SK-N-SH (cell line): Measurements from ENCODE around the gene ZCCHC8. TPM values are rescaled to one million over a fixed set of nuclear protein-coding genes. Genes with fewer than 3 reads are reported as not detected.
"Not testable (repeated sequence)": the region's sequence is repeated elsewhere in the genome, so short reads cannot be mapped to it uniquely, and the experiment has no call there.

ENCODE experiments used
- CTCF ChIA-PET: fragments of 300-600, 350-600 bp; formaldehyde crosslinking; extraction: SDS; loops from one replicate; lab custom pipeline; 2021; lab: Yijun Ruan, JAX
- POLR2A ChIA-PET: fragments of 350-600 bp; sonication (Branson Sonifier 250); formaldehyde crosslinking; extraction: SDS; loops from one replicate; lab custom pipeline; 2020; ENCODE audit warnings: antibody characterized with exemption, inconsistent platforms; lab: Yijun Ruan, JAX
- DNase-seq: peaks from one replicate; pipeline ENCODE4 v3.0.0; 2012
- H2AFZ ChIP-seq: fragments of 200-600 bp; sonication (generic); 2 replicates; pipeline ENCODE4 v1.8.1; 2016; ENCODE audit warnings: antibody characterized with exemption, mild to moderate bottlenecking, low read depth
- H3F3A ChIP-seq: fragments of 200-600 bp; sonication (generic); replicated peaks from 2 replicates; pipeline ENCODE3; 2016; ENCODE audit warnings: antibody characterized with exemption, mild to moderate bottlenecking; ENCODE audit not compliant: insufficient read depth
- H3K27ac ChIP-seq, 2 experiments: fragments of 200-500 bp in 1 of 2; fragments of 200-600 bp in 1 of 2; sonication (Bioruptor generic) in 1 of 2; sonication (generic), shearing (Covaris generic) in 1 of 2; 2 replicates each; pipeline versions ENCODE4 v1.5.1 to v1.6.1; 2014 to 2016; ENCODE audit warnings: low read depth in 2 of 2, inconsistent platforms in 1 of 2, low read length in 1 of 2, mild to moderate bottlenecking in 1 of 2, mixed read lengths in 1 of 2
- H3K27me3 ChIP-seq: fragments of 200-600 bp; sonication (generic), shearing (Covaris generic); 2 replicates; pipeline ENCODE4 v1.6.1; 2016; ENCODE audit warnings: mixed run types; ENCODE audit not compliant: insufficient read depth
- H3K36me3 ChIP-seq, 2 experiments: fragments of 200-500 bp in 1 of 2; fragments of 200-600 bp in 1 of 2; sonication (Bioruptor generic) in 1 of 2; sonication (generic) in 1 of 2; replicated peaks in 1 of 2; 2 replicates each; pipeline versions ENCODE3 to v1.5.1; 2014 to 2016; ENCODE audit warnings: low read length in 1 of 2, mild to moderate bottlenecking in 1 of 2; ENCODE audit not compliant: insufficient read depth in 2 of 2, control insufficient read depth in 1 of 2
- H3K4me1 ChIP-seq, 2 experiments: fragments of 200-500 bp in 1 of 2; fragments of 200-600 bp in 1 of 2; sonication (Bioruptor generic) in 1 of 2; sonication (generic), shearing (Covaris generic) in 1 of 2; 2 replicates each; pipeline versions ENCODE4 v1.5.1 to v1.6.1; 2014 to 2016; ENCODE audit warnings: low read depth in 1 of 2, low read length in 1 of 2, mixed run types in 1 of 2; ENCODE audit not compliant: insufficient read depth in 2 of 2, control insufficient read depth in 1 of 2
- H3K4me2 ChIP-seq: fragments of 200-600 bp; sonication (generic), shearing (Covaris generic); 2 replicates; pipeline ENCODE4 v1.6.1; 2017; ENCODE audit warnings: mixed run types
- H3K4me3 ChIP-seq, 2 experiments: fragments of 200-500 bp in 1 of 2; fragments of 200-600 bp in 1 of 2; sonication (Bioruptor generic) in 1 of 2; sonication (generic), shearing (Covaris generic) in 1 of 2; 2 replicates each; pipeline versions ENCODE4 v1.5.1 to v1.8.1; 2014 to 2016; ENCODE audit warnings: low read depth in 2 of 2, inconsistent platforms in 1 of 2, low read length in 1 of 2, mild to moderate bottlenecking in 1 of 2, mixed read lengths in 1 of 2, moderate library complexity in 1 of 2
- H3K79me2 ChIP-seq: fragments of 200-600 bp; sonication (generic); 2 replicates; pipeline ENCODE4 v1.8.1; 2017; ENCODE audit warnings: mild to moderate bottlenecking; ENCODE audit not compliant: insufficient read depth
- H3K9ac ChIP-seq: fragments of 200-600 bp; sonication (generic); 2 replicates; pipeline ENCODE4 v1.6.1; 2017; ENCODE audit warnings: mixed run types
- H3K9me2 ChIP-seq: fragments of 200-600 bp; sonication (generic); 2 replicates; pipeline ENCODE4 v1.6.1; 2017; ENCODE audit warnings: mixed run types
- H3K9me3 ChIP-seq: fragments of 200-600 bp; sonication (generic); 2 replicates; pipeline ENCODE4 v1.6.1; 2017; ENCODE audit warnings: mixed run types, mild to moderate bottlenecking, moderate library complexity
- H4K20me1 ChIP-seq: fragments of 200-600 bp; sonication (generic); 2 replicates; pipeline ENCODE4 v1.6.1; 2017; ENCODE audit warnings: mild to moderate bottlenecking, mixed run types; ENCODE audit not compliant: insufficient read depth
- CHD2 ChIP-seq: fragments of 150-350 bp; IDR thresholded peaks from 2 replicates; pipeline ENCODE4 v1.6.1; 2018; ENCODE audit warnings: low read length; ENCODE audit not compliant: partially characterized antibody
- ELF1 ChIP-seq: IDR thresholded peaks from 2 replicates; pipeline ENCODE4 v1.4.0; 2012
- GABPA ChIP-seq: IDR thresholded peaks from 2 replicates; pipeline ENCODE4 v1.4.0; 2012; ENCODE audit warnings: low read depth, mild to moderate bottlenecking
- GATA2 ChIP-seq: sonication (generic); formaldehyde crosslinking; IDR thresholded peaks from 2 replicates; pipeline ENCODE4 v1.5.0; 2020; ENCODE audit warnings: mild to moderate bottlenecking, missing genetic modification reagents
- JUND ChIP-seq: IDR thresholded peaks from 2 replicates; pipeline ENCODE4 v1.4.0; 2012
- MEF2A ChIP-seq: IDR thresholded peaks from 2 replicates; pipeline ENCODE4 v1.4.0; 2012; ENCODE audit warnings: low read depth, borderline replicate concordance
- NFIC ChIP-seq: IDR thresholded peaks from 2 replicates; pipeline ENCODE4 v1.4.0; 2012; ENCODE audit warnings: borderline replicate concordance
- NRF1 ChIP-seq: IDR thresholded peaks from 2 replicates; pipeline ENCODE4 v1.6.1; 2012; ENCODE audit warnings: low read depth, mild to moderate bottlenecking, low read length
- RXRA ChIP-seq: IDR thresholded peaks from 2 replicates; pipeline ENCODE4 v1.4.0; 2012; ENCODE audit warnings: low read depth, mild to moderate bottlenecking, borderline replicate concordance
- SIN3A ChIP-seq: IDR thresholded peaks from 2 replicates; pipeline ENCODE4 v1.6.1; 2012; ENCODE audit warnings: low read depth, mild to moderate bottlenecking, low read length, moderate library complexity, borderline replicate concordance
- TAF1 ChIP-seq: IDR thresholded peaks from 2 replicates; pipeline ENCODE4 v1.6.1; 2012; ENCODE audit warnings: low read depth, mild to moderate bottlenecking, low read length, moderate library complexity, borderline replicate concordance
- TCF12 ChIP-seq: IDR thresholded peaks from 2 replicates; pipeline ENCODE4 v1.4.0; 2012
- WGBS: methylation state at CpG from one replicate; pipeline ENCODE4 v1.1.6; 2017; ENCODE audit warnings: low lambda C conversion rate; 5-methylcytosine and 5-hydroxymethylcytosine counted together
- polyA plus RNA-seq, 3 experiments: library from polyadenylated mRNA; depleted of rRNA; stranded (reverse); fragments of >200 nt; gene quantifications; 2 replicates each; pipeline ENCODE4 v1.2.3, GENCODE V29; 2012
- TF ChIP-seq, protein P1 (sequence below): fragments of 150-350 bp; IDR thresholded peaks from 2 replicates; pipeline ENCODE4 v1.6.1; 2017; ENCODE audit warnings: antibody characterized with exemption, low read length, low read depth, borderline replicate concordance
- TF ChIP-seq, protein P2 (sequence below): IDR thresholded peaks from 2 replicates; pipeline ENCODE4 v1.6.1; 2012; ENCODE audit warnings: mild to moderate bottlenecking, low read depth, low read length, moderate library complexity
- TF ChIP-seq, protein P3 (sequence below): fragments of 150-350 bp; IDR thresholded peaks from 2 replicates; pipeline ENCODE4 v1.6.1; 2016; ENCODE audit warnings: mild to moderate bottlenecking, low read depth, low read length
- TF ChIP-seq, protein P4 (sequence below): fragments of 200-600 bp; sonication (generic); IDR thresholded peaks from 2 replicates; pipeline ENCODE4 v1.6.1; 2017; ENCODE audit warnings: antibody characterized with exemption, mild to moderate bottlenecking, moderate library complexity
- TF ChIP-seq, protein P5 (sequence below): IDR thresholded peaks from 2 replicates; pipeline ENCODE4; 2012
- TF ChIP-seq, protein P6 (sequence below): IDR thresholded peaks from 2 replicates; pipeline ENCODE4 v1.4.0; 2012; ENCODE audit warnings: low read depth

The ZCCHC8 gene
- polyA plus RNA-seq, 1 of the 3 experiments (the other 2 are of a cell fraction), result 11.3 TPM

DNA sequence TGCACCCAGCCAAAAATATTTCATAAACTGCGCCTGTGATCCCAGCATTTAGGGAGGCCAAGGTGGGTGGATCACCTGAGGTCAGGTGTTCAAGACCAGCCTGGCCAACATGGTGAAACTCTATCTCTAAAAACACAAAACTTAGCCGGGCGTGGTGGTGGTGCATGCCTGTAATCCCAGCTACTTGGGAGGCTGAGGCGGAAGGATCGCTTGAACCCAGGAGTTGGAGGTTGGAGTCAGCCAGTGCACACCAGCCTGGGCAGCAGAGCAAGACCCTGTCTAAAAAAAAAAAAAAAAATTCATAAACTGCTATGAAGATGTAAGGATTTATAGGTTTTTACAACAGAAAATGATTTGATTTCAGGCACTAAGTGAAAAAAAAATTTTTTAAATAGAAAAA lies 71.7 kb downstream of the ZCCHC8 start:
- not testable (repeated sequence) for H3K27me3 ChIP-seq

DNA sequence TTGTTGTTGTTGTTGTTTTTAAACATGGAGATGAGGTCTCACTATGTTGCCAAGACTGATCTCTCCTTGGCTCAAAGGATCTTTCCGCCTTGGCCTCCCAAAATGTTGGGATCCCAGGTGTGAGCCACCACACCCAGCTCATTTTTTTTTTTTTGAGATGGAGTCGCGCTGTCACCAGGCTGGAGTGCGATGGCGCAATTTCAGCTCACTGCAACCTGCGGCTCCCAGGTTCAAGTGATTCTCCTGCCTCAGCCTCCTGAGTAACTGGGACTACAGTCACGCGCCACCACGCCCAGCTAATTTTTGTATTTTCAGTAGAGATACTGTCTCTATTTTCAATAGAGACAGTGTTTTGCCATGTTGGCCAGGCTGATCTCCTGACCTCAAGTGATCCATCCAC lies 73.3 kb downstream of the ZCCHC8 start:
- Histone ChIP-seq H3F3A (peaks cover 3% of the 10 kb centered on the region), H3K4me3 (no peak overlapping the region), H3K27ac (no peak overlapping the region), H4K20me1 (no peaks in the 10 kb centered on the region), H2AFZ (no peak overlapping the region), H3K79me2 (no peaks in the 10 kb centered on the region), H3K9me2 (no peaks in the 10 kb centered on the region), H3K9me3 (no peaks in the 10 kb centered on the region), H3K36me3 (no peaks in the 10 kb centered on the region)
- ChIA-PET POLR2A (no interaction called here), CTCF (interaction anchor here (1.2 to 1.5 kb wide), 2 partner anchors 10 to 44 kb away, joined by 3 read pairs; no protein-coding TSS in a partner anchor)
- no peak for DNase-seq
- TF ChIP-seq, protein P1, sequence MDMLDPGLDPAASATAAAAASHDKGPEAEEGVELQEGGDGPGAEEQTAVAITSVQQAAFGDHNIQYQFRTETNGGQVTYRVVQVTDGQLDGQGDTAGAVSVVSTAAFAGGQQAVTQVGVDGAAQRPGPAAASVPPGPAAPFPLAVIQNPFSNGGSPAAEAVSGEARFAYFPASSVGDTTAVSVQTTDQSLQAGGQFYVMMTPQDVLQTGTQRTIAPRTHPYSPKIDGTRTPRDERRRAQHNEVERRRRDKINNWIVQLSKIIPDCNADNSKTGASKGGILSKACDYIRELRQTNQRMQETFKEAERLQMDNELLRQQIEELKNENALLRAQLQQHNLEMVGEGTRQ, result no peak
- TF ChIP-seq JUND (no peak), ELF1 (no peak), TCF12 (no peak), CHD2 (no peak), TAF1 (no peak), GABPA (no peak), RXRA (no peak), NFIC (no peak), NRF1 (no peak), GATA2 (CRISPR knock-in tag) (no peak), MEF2A (no peak), SIN3A (no peak)
- TF ChIP-seq, protein P2, sequence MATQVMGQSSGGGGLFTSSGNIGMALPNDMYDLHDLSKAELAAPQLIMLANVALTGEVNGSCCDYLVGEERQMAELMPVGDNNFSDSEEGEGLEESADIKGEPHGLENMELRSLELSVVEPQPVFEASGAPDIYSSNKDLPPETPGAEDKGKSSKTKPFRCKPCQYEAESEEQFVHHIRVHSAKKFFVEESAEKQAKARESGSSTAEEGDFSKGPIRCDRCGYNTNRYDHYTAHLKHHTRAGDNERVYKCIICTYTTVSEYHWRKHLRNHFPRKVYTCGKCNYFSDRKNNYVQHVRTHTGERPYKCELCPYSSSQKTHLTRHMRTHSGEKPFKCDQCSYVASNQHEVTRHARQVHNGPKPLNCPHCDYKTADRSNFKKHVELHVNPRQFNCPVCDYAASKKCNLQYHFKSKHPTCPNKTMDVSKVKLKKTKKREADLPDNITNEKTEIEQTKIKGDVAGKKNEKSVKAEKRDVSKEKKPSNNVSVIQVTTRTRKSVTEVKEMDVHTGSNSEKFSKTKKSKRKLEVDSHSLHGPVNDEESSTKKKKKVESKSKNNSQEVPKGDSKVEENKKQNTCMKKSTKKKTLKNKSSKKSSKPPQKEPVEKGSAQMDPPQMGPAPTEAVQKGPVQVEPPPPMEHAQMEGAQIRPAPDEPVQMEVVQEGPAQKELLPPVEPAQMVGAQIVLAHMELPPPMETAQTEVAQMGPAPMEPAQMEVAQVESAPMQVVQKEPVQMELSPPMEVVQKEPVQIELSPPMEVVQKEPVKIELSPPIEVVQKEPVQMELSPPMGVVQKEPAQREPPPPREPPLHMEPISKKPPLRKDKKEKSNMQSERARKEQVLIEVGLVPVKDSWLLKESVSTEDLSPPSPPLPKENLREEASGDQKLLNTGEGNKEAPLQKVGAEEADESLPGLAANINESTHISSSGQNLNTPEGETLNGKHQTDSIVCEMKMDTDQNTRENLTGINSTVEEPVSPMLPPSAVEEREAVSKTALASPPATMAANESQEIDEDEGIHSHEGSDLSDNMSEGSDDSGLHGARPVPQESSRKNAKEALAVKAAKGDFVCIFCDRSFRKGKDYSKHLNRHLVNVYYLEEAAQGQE, result no peak
- TF ChIP-seq, protein P3, sequence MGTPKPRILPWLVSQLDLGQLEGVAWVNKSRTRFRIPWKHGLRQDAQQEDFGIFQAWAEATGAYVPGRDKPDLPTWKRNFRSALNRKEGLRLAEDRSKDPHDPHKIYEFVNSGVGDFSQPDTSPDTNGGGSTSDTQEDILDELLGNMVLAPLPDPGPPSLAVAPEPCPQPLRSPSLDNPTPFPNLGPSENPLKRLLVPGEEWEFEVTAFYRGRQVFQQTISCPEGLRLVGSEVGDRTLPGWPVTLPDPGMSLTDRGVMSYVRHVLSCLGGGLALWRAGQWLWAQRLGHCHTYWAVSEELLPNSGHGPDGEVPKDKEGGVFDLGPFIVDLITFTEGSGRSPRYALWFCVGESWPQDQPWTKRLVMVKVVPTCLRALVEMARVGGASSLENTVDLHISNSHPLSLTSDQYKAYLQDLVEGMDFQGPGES, result no peak
- TF ChIP-seq, protein P4, sequence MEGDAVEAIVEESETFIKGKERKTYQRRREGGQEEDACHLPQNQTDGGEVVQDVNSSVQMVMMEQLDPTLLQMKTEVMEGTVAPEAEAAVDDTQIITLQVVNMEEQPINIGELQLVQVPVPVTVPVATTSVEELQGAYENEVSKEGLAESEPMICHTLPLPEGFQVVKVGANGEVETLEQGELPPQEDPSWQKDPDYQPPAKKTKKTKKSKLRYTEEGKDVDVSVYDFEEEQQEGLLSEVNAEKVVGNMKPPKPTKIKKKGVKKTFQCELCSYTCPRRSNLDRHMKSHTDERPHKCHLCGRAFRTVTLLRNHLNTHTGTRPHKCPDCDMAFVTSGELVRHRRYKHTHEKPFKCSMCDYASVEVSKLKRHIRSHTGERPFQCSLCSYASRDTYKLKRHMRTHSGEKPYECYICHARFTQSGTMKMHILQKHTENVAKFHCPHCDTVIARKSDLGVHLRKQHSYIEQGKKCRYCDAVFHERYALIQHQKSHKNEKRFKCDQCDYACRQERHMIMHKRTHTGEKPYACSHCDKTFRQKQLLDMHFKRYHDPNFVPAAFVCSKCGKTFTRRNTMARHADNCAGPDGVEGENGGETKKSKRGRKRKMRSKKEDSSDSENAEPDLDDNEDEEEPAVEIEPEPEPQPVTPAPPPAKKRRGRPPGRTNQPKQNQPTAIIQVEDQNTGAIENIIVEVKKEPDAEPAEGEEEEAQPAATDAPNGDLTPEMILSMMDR, result no peak
- TF ChIP-seq, protein P5, sequence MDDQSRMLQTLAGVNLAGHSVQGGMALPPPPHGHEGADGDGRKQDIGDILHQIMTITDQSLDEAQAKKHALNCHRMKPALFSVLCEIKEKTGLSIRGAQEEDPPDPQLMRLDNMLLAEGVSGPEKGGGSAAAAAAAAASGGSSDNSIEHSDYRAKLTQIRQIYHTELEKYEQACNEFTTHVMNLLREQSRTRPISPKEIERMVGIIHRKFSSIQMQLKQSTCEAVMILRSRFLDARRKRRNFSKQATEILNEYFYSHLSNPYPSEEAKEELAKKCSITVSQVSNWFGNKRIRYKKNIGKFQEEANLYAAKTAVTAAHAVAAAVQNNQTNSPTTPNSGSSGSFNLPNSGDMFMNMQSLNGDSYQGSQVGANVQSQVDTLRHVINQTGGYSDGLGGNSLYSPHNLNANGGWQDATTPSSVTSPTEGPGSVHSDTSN, result no peak
- TF ChIP-seq, protein P6, sequence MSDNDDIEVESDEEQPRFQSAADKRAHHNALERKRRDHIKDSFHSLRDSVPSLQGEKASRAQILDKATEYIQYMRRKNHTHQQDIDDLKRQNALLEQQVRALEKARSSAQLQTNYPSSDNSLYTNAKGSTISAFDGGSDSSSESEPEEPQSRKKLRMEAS, result no peak
- TF ChIP-seq, all 33 proteins: peak for 0
- Histone ChIP-seq H3K27me3 (no peaks in the 10 kb centered on the region), H3K9ac (no peak overlapping the region), H3K4me2 (no peak overlapping the region), H3K4me1 (peaks cover 0 to 6% of the 10 kb centered on the region in 2 experiments; a peak in 2 of 4 replicates)
- 97% methylated on average over 9 of the region's 9 CpGs for WGBS

More for the DNA sequence above, 71.7 kb downstream of the ZCCHC8 start:
- H3K4me1 ChIP-seq, H3K9me2 ChIP-seq, H3K9me3 ChIP-seq, H2AFZ ChIP-seq, H3F3A ChIP-seq, CTCF ChIA-PET, H3K9ac ChIP-seq, DNase-seq, H3K27ac ChIP-seq, POLR2A ChIA-PET, H3K79me2 ChIP-seq, H3K36me3 ChIP-seq, H3K4me2 ChIP-seq, H4K20me1 ChIP-seq, H3K4me3 ChIP-seq: not testable (repeated sequence)
- WGBS, result 94% methylated on average over 5 of the region's 5 CpGs
